Rectal smooth muscle tissue (tissue), 1 donor: ENCODE data around the gene SIL1.
"Not testable (repeated sequence)": the region's sequence is repeated elsewhere in the genome, so short reads cannot be mapped to it uniquely, and the experiment has no call there.

Experiments used
- H3K27ac ChIP-seq: one replicate; pipeline ENCODE4 v1.7.0; 2013; ENCODE audit warnings: low read depth, low read length, inconsistent platforms
- H3K27me3 ChIP-seq: one replicate; pipeline ENCODE4 v1.7.0; 2013; ENCODE audit warnings: low read length; ENCODE audit not compliant: control insufficient read depth, insufficient read depth
- H3K36me3 ChIP-seq: one replicate; pipeline ENCODE4 v1.7.0; 2013; ENCODE audit warnings: low read length; ENCODE audit not compliant: control insufficient read depth, insufficient read depth
- H3K4me1 ChIP-seq: one replicate; pipeline ENCODE4 v1.7.0; 2013; ENCODE audit warnings: low read length; ENCODE audit not compliant: control insufficient read depth, insufficient read depth
- H3K4me3 ChIP-seq: one replicate; pipeline ENCODE4 v1.7.0; 2013; ENCODE audit warnings: low read length
- H3K9ac ChIP-seq: one replicate; pipeline ENCODE4 v1.7.0; 2013; ENCODE audit warnings: low read length

Gene SIL1

GRCh38 chr5:139180850-139181249, 17.3 kb downstream of the SIL1 start:
- H3K4me1 ChIP-seq, result peaks cover 45% of the 10 kb centered on the region
- H3K9ac ChIP-seq, result no peak overlapping the region
- no peaks in the 10 kb centered on the region for H3K27me3 ChIP-seq
- no peak overlapping the region for H3K4me3 ChIP-seq
- H3K27ac ChIP-seq, result no peak overlapping the region
- no peaks in the 10 kb centered on the region for H3K36me3 ChIP-seq

- not testable (repeated sequence) for H3K27me3 ChIP-seq, H3K4me3 ChIP-seq, H3K36me3 ChIP-seq, H3K9ac ChIP-seq, H3K27ac ChIP-seq
- H3K4me1 ChIP-seq, result peaks cover 42% of the 10 kb centered on the region
Observed at GRCh38 chr5:139179778-139180513, 18.2 kb downstream of the SIL1 start.

- H3K4me3 ChIP-seq, result no peak overlapping the region
- no peaks in the 10 kb centered on the region for H3K27me3 ChIP-seq
- peak overlapping the region; percentile 69 for H3K27ac ChIP-seq
- H3K36me3 ChIP-seq, result no peaks in the 10 kb centered on the region
- no peak overlapping the region for H3K9ac ChIP-seq
- peaks cover 39% of the 10 kb centered on the region for H3K4me1 ChIP-seq
Observed at GRCh38 chr5:139178935-139179334, 19.2 kb downstream of the SIL1 start.

GRCh38 chr5:139178589-139178917, 19.6 kb downstream of the SIL1 start:
- Histone ChIP-seq H3K27me3 (no peaks in the 10 kb centered on the region), H3K27ac (peak overlapping the region; percentile 69), H3K4me3 (no peak overlapping the region), H3K9ac (no peak overlapping the region), H3K4me1 (peaks cover 37% of the 10 kb centered on the region), H3K36me3 (no peaks in the 10 kb centered on the region)

GRCh38 chr5:139177809-139178588, 20.2 kb downstream of the SIL1 start:
- Histone ChIP-seq H3K36me3 (no peaks in the 10 kb centered on the region), H3K27ac (peak overlapping the region; percentile 69), H3K4me1 (peaks cover 35% of the 10 kb centered on the region), H3K4me3 (no peak overlapping the region), H3K27me3 (no peaks in the 10 kb centered on the region), H3K9ac (no peak overlapping the region)

GRCh38 chr5:139177281-139177680, 20.9 kb downstream of the SIL1 start:
- Histone ChIP-seq H3K4me1 (peaks cover 32% of the 10 kb centered on the region), H3K27ac (peak overlapping the region; percentile 69)
- H3K27me3 ChIP-seq, H3K36me3 ChIP-seq, H3K4me3 ChIP-seq, H3K9ac ChIP-seq: not testable (repeated sequence)

GRCh38 chr5:139174382-139174781, 23.8 kb downstream of the SIL1 start:
- peaks cover 19% of the 10 kb centered on the region for H3K4me1 ChIP-seq
- H3K27ac ChIP-seq, H3K4me3 ChIP-seq, H3K27me3 ChIP-seq, H3K36me3 ChIP-seq, H3K9ac ChIP-seq: not testable (repeated sequence)

GRCh38 chr5:139171779-139172404, 26.3 kb downstream of the SIL1 start:
- H3K36me3 ChIP-seq, result no peaks in the 10 kb centered on the region
- no peak overlapping the region for H3K9ac ChIP-seq
- H3K4me3 ChIP-seq, result no peak overlapping the region
- no peaks in the 10 kb centered on the region for H3K27me3 ChIP-seq
- no peaks in the 10 kb centered on the region for H3K4me1 ChIP-seq
- H3K27ac ChIP-seq, result no peak overlapping the region

GRCh38 chr5:139167952-139168720, 30.0 kb downstream of the SIL1 start:
- H3K4me1 ChIP-seq, result no peaks in the 10 kb centered on the region
- no peak overlapping the region for H3K4me3 ChIP-seq
- H3K27ac ChIP-seq, result no peak overlapping the region
- no peaks in the 10 kb centered on the region for H3K36me3 ChIP-seq
- no peak overlapping the region for H3K9ac ChIP-seq
- no peaks in the 10 kb centered on the region for H3K27me3 ChIP-seq

- H3K36me3 ChIP-seq, result no peaks in the 10 kb centered on the region
- H3K27me3 ChIP-seq, result no peaks in the 10 kb centered on the region
- H3K4me1 ChIP-seq, result no peaks in the 10 kb centered on the region
- no peak overlapping the region for H3K9ac ChIP-seq
- H3K27ac ChIP-seq, result no peak overlapping the region
- H3K4me3 ChIP-seq, result no peak overlapping the region
Observed at GRCh38 chr5:139167533-139167932, 30.6 kb downstream of the SIL1 start.

- H3K27me3 ChIP-seq, result no peaks in the 10 kb centered on the region
Observed at GRCh38 chr5:139167063-139167462, 31.1 kb downstream of the SIL1 start.

GRCh38 chr5:139164897-139165296, 33.3 kb downstream of the SIL1 start:
- H3K4me1 ChIP-seq, H3K4me3 ChIP-seq, H3K9ac ChIP-seq, H3K36me3 ChIP-seq, H3K27me3 ChIP-seq, H3K27ac ChIP-seq: not testable (repeated sequence)

More at GRCh38 chr5:139167063-139167462, 31.1 kb downstream of the SIL1 start:
- no peak overlapping the region for H3K4me3 ChIP-seq
- H3K36me3 ChIP-seq, result no peaks in the 10 kb centered on the region
- no peak overlapping the region for H3K9ac ChIP-seq
- no peak overlapping the region for H3K27ac ChIP-seq
- no peaks in the 10 kb centered on the region for H3K4me1 ChIP-seq
